Measurements from ENCODE around the gene SNX10.
A peak's percentile ranks its signal among the peaks of the same experiment; 100 is the strongest.

The SNX10 gene

GRCh38 chr7:26337232-26337865 is 45.7 kb downstream of the SNX10 start:
- no peak for DNase-seq

DNA sequence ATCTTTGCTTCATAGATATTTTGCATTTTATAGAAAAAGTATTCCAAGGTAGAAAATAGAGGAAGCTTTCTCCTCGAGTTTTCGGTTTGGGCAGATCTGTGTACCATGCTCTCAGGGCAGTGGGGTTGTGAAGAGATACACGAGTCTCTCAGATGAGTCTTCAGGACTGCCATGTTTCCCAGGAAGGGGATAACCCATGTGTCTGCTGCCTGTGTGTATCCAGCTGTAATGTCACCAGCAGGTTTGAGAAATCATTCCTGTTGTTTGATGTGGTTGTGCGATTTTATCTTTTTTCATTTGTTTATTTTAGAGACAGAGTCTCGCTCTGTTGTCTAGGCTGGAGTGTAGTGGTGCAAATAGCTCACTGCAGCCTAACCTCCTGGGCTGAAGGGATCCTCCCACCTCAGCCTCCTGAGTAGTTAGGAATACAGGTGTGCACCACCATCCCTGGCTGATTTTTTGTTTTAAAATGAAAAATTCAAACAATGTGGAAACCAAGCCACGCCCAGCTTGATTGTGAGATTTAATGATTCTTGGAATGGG is 48.9 kb downstream of the SNX10 start:
- DNase-seq, result no peak

GRCh38 chr7:26343320-26343832 is 51.7 kb downstream of the SNX10 start:
- no peak for DNase-seq

- no peak for DNase-seq
Measured at GRCh38 chr7:26343837-26344236, 52.2 kb downstream of the SNX10 start.

DNA sequence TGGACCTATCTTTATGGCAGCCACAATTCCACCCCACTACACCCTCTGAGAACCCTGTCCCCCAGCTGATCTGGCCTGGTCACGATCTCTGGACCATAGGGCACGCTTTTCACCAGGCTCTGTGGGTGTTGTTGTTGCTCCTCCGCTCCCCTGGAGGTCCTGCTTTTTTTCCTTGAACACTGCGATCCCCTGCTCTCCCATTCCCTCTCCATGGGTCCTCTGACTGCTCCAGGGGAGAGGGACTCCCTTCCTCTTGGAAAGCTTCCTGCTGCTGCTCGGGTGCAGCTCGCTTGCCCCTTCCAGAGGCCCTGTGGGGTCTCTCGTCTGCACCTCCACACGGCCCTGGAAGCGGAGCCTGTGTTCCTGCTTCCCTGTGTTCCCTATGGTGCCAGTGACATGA is 53.5 kb downstream of the SNX10 start:
- DNase-seq, result no peak

DNA sequence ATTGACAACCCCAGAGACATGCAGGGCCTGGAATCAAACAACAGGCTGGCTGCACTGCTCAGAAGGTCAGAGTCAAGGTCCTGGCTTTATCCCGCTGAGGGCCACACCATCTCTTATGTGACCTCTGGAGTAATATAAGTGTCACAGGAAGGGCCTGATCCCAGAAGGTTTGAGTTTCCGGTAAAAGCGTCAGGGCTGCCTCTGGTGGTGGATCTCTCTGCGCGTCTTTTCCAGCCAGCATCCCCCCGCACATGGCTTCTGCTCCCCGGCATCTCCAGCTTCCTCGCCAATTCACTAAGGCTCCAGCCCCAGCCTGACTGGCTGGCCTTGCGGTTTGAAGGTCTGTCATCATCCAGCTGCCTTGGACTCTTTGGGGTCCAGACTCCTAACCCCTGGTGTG is 54.2 kb downstream of the SNX10 start:
- no peak for DNase-seq

GRCh38 chr7:26346611-26347203 is 55.0 kb downstream of the SNX10 start:
- no peak for DNase-seq

- DNase-seq, result no peak
Measured at GRCh38 chr7:26348234-26348851, 56.7 kb downstream of the SNX10 start.

- DNase-seq, result no peak
Measured at GRCh38 chr7:26349005-26349915, 57.6 kb downstream of the SNX10 start.

DNA sequence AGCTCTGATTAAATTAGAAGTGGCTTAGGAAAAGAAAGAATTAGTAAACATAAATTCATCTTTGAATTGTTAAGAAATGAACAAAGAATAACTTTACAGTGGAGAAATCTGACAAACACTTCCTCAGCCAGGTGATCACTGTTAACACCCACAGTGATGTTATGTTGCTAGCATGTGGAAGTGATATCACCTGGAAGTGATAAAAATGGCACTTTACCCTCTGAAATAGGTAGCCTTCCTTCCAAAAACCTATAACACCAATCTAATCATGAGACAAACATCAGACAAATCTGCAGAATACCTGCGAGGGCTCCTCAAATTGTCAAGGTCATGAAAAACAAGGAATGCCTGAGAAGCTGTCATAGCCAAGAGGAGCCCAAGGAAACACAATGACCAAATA is 59.5 kb downstream of the SNX10 start:
- no peak for DNase-seq

DNA sequence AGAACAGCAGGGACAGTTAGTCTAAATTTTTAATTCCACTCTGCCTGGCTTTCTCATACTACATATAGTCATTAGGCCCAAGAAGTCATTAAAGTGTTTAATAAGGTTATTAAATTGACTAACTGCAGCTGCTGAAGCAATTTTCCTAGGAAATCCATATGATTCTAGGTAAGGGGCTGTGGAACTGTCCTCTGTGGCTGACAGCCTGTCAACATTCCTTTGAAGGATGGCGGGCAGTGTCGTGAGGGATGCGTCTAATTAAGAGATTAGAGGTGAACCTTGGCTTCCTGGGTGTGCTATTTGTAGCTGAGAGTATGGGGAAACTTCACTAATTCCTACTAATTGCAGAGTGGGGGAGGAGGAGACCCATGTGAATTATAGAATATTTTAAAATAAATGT is 64.6 kb downstream of the SNX10 start:
- DNase-seq, result no peak

DNA sequence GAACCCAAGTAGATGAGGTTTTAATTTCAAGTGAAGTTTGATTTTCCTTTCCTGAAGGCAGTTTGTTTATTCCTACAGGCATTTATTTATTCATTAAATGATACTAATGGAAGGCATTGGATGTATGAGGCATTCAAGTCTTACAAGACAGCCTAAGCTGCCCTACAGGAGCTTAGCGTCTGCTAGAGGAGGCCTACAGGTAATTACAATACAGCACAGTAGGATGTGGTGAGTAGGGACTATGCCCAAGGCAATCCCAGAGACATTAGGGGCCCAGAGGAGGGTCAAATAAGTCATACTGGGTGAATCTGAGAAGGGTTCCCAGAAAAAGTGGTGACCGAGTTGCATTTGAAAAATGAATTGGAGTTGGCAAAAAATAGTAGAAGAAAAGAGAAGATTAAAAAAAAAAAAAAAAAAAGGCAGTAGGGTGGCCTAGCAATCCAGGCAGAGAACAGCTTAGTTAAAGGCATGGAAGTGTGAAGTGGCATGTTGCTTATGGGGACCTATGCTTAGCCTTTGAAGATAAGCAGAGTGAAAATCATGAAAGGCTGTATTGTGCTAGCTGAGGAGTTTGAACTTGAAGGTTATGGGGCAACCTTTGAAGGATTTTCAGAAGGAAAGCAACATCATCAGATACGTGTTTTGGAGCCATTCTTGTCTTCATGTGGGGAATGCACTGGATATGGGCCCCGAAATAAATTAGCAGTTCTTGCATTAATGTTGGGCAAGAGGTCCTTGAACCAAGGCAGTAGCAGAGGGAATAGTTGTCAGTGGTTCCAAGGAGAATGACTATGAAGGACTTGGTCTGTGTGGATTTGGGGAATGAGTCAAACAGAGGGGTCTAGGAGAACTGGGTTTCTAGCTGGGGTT is 65.5 kb downstream of the SNX10 start:
- DNase-seq, result no peak

DNA sequence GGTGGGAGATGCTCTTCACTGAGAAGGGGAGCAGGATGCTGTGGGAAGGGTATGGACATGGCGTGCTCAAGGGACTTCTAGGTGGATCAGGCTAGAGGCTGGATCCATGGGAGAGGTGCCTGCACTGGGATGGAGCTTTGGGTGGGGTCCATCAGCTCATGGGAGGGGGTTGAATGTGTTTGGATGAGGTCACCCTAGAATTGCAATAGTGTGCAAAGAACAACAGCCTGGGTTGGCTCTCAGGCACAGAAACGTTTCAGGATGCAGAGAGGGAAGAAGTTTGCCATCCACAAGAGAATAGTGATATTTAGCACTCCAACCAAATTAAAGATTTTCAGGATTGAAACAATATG is 66.1 kb downstream of the SNX10 start:
- no peak for DNase-seq

DNA sequence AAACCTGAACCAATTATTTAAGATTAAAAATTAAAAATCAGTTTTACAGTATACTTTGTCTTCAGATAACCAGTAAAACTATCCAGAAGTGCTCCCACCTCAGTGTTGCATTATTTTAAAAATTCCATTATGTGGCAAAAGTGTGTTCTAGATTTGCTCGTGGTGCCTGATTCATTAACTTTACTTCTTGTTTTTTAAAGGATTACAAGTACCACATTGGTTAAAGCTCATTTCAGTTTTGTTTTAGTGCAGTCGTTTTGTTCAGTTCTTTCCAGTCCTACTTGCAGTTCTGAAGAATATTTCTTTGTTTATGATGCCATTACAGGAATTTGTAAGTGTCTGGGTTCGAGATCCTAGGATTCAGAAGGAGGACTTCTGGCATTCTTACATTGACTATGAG is 69.0 kb downstream of the SNX10 start:
- DNase-seq, result no peak

- no peak for DNase-seq
Measured at GRCh38 chr7:26361637-26362036, 70.0 kb downstream of the SNX10 start.

GRCh38 chr7:26363465-26363864 is 71.8 kb downstream of the SNX10 start:
- DNase-seq, result no peak

GRCh38 chr7:26365077-26365900 is 73.6 kb downstream of the SNX10 start:
- DNase-seq, result peak; percentile 66

DNA sequence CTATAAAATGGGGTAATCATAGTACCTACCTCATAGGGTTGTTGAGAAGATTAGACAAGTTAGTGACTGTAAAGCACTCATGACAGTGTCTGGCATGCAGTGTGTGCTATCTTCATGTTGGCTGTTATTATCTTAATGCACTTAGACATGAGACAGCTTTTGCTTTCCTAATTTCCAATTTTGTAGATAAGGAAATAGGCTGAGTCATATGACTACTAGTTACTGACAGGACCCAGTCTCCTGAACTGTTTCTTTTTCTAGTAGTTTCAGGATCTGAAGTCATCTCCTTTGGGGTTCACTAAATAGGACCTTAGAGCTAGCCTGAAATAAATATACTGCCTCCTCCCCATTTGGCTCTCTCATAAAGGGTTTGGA is 74.2 kb downstream of the SNX10 start:
- no peak for DNase-seq

DNA sequence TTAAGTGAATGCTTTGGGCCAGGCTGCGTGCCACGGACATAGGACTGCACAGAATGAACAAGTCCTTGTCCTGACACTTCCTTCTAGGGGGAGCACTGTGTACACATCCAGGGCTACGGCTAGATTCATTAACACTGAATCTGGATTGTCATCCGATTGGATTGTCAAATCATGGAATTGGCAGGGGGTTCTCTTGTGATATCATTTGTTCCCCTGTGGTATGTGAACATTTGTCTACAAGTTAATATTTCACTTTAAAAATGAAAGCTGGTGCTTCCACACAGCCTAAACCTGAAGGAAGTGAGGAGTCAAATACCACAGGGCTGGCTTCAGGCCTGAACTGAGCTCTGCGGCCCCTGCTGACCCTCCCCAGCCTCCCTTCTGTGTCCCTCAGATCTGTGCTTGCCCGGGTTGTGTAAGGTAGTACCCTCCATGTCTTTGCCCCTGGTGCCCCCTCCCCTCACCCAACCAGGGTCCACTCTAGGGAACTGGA is 75.6 kb downstream of the SNX10 start:
- DNase-seq, result no peak

DNA sequence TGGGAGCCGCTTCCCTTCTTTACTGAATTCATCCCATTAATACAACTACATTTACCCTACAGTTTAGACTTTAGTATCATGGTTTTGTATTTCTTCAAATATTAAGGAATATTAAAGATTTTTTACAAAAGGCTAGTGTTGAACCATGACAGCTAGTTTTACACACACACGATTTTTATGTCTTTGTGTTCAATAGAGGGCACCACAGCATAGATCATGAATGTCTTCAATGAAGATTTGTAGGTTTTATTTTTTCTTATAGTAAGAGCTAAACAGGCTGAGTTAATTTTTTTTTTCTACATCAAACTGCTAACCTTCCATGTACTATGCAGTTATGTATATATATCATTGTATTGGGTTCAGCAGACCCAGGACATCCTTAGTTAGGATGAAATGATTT is 76.9 kb downstream of the SNX10 start:
- DNase-seq, result no peak

DNA sequence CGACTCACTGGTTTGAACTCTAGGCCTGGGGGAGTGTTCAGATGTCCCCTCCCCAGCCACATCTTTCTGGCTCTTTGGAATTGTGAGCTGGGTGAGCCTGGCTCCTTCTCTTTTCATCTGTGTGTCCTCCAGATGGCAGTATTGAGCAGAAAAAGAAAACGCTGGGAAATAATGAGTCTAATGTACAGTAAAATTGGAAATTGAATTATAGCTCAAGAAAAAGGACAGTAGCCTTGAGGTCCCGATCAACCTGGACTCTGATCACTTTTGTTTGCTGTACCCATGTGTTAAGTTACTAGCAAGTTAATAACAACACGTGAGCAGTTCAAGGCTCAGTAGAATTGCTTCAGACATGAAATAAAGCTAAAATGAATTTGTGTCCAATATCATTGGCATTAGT is 77.9 kb downstream of the SNX10 start:
- DNase-seq, result no peak

Measured in activated effector memory CD4-positive, alpha-beta T cell treated with anti-CD3 and anti-CD28 coated beads, Interleukin-2, amount 50 U/mL, for 16 hours (primary cell).